Keratinocyte (primary cell): ENCODE results near the gene GOLGA8A. TPM values are rescaled to one million over a fixed set of nuclear protein-coding genes. Genes with fewer than 3 reads are reported as not detected.

Experiments used
- DNase-seq: peaks from one replicate; pipeline ENCODE4 v3.0.0-alpha.2; 2011; ENCODE audit warnings: low read depth, missing footprints, low spot score
- FAIRE-seq: peaks from 2 replicates; lab custom pipeline; 2011; peaks lifted over from hg19 to GRCh38; lab: Jason Lieb, UNC
- H2AFZ ChIP-seq: 2 replicates; pipeline ENCODE4 v1.6.0; 2012; ENCODE audit warnings: low read length, control low read depth, inconsistent platforms; ENCODE audit not compliant: control insufficient read depth
- H3K27ac ChIP-seq: 2 replicates; pipeline ENCODE4 v1.5.1; 2011; ENCODE audit warnings: low read length; ENCODE audit not compliant: control insufficient read depth, insufficient read depth
- H3K27me3 ChIP-seq: 3 replicates; pipeline ENCODE4 v1.6.0; 2011; ENCODE audit warnings: low read length; ENCODE audit not compliant: control insufficient read depth, insufficient read depth; ENCODE audit errors: extremely low read depth
- H3K36me3 ChIP-seq, 2 experiments: 2 replicates in 1 of 2; 3 replicates in 1 of 2; pipeline ENCODE4 v1.5.1; 2011; ENCODE audit warnings: low read length in 2 of 2, mild to moderate bottlenecking in 1 of 2; ENCODE audit not compliant: control insufficient read depth in 2 of 2, insufficient read depth in 2 of 2; ENCODE audit errors: extremely low read depth in 1 of 2
- H3K4me1 ChIP-seq: 3 replicates; pipeline ENCODE4 v1.5.1; 2011; ENCODE audit warnings: low read length; ENCODE audit not compliant: control insufficient read depth, insufficient read depth; ENCODE audit errors: extremely low read depth
- H3K4me2 ChIP-seq: 3 replicates; pipeline ENCODE4 v1.6.0; 2011; ENCODE audit warnings: low read depth, low read length; ENCODE audit not compliant: control insufficient read depth, insufficient read depth; ENCODE audit errors: extremely low read depth
- H3K4me3 ChIP-seq, 3 experiments: fragments of 200-600 bp in 1 of 3; sonication (generic) in 1 of 3; 2 replicates in 2 of 3; 3 replicates in 1 of 3; pipeline ENCODE4 v1.5.1; 2011 to 2016; ENCODE audit warnings: low read length in 3 of 3, mild to moderate bottlenecking in 3 of 3, control low read depth in 2 of 3, inconsistent platforms in 1 of 3, low read depth in 1 of 3, mixed read lengths in 1 of 3, mixed run types in 1 of 3, moderate library complexity in 1 of 3; ENCODE audit not compliant: control insufficient read depth in 2 of 3, insufficient read depth in 2 of 3; ENCODE audit errors: extremely low read depth in 1 of 3
- H3K79me2 ChIP-seq: 2 replicates; pipeline ENCODE4 v1.6.0; 2012; ENCODE audit warnings: low read length; ENCODE audit not compliant: control insufficient read depth, insufficient read depth
- H3K9ac ChIP-seq: 3 replicates; pipeline ENCODE4 v1.6.0; 2011; ENCODE audit warnings: low read length; ENCODE audit not compliant: control insufficient read depth, insufficient read depth; ENCODE audit errors: extremely low read depth
- H3K9me1 ChIP-seq: 3 replicates; pipeline ENCODE4 v1.6.0; 2011; ENCODE audit warnings: low read length; ENCODE audit not compliant: control insufficient read depth, insufficient read depth; ENCODE audit errors: extremely low read depth
- H3K9me3 ChIP-seq: 2 replicates; pipeline ENCODE4 v1.5.1; 2012; ENCODE audit warnings: low read depth, low read length; ENCODE audit not compliant: control insufficient read depth
- H4K20me1 ChIP-seq: 3 replicates; pipeline ENCODE4 v1.6.0; 2011; ENCODE audit warnings: low read length; ENCODE audit not compliant: control insufficient read depth, insufficient read depth; ENCODE audit errors: extremely low read depth
- EZH2 ChIP-seq: IDR thresholded peaks from one replicate; pipeline ENCODE4 v1.6.1; 2012; ENCODE audit warnings: inconsistent platforms, mild to moderate bottlenecking, low read length, moderate library complexity
- dilution Hi-C: fragments of 300-500 bp; cut with MboI; formaldehyde crosslinking; loops from one replicate; pipeline ENCODE4 v1.7.0; 2020; ENCODE audit warnings: low sequenced_read_pairs; ENCODE audit not compliant: extremely low pct_ligation_motif_present
- polyA plus RNA-seq, 5 experiments: library from polyadenylated mRNA; depleted of rRNA in 3 of 5; stranded (reverse) in 3 of 5; stranded (forward) in 1 of 5; unstranded in 1 of 5; fragments of >200 nt; gene quantifications; 1 replicate in 1 of 5; 2 replicates in 3 of 5; 3 replicates in 1 of 5; pipeline versions ENCODE4 v1.2.1 to v1.2.3, GENCODE V29; 2011 to 2012; ENCODE audit warnings: missing spikeins in 2 of 5, low read depth in 1 of 5, low replicate concordance in 1 of 5
- TF ChIP-seq, protein P1 (sequence below), 3 experiments: IDR thresholded peaks in 1 of 3; conservative IDR thresholded peaks in 1 of 3; optimal IDR thresholded peaks in 1 of 3; 2 replicates in 2 of 3; 3 replicates in 1 of 3; pipeline versions ENCODE3 to v1.5.1; 2011; ENCODE audit warnings: low read length in 3 of 3, mild to moderate bottlenecking in 3 of 3, moderate library complexity in 2 of 3, control low read depth in 1 of 3, inconsistent platforms in 1 of 3; ENCODE audit not compliant: insufficient read depth in 2 of 3; ENCODE audit errors: extremely low read depth in 1 of 3

The GOLGA8A gene
- polyA plus RNA-seq, 1 donor (not counting 4 experiments of a cell fraction or from before 2014, with no cell fraction given): 54.9 TPM

DNA sequence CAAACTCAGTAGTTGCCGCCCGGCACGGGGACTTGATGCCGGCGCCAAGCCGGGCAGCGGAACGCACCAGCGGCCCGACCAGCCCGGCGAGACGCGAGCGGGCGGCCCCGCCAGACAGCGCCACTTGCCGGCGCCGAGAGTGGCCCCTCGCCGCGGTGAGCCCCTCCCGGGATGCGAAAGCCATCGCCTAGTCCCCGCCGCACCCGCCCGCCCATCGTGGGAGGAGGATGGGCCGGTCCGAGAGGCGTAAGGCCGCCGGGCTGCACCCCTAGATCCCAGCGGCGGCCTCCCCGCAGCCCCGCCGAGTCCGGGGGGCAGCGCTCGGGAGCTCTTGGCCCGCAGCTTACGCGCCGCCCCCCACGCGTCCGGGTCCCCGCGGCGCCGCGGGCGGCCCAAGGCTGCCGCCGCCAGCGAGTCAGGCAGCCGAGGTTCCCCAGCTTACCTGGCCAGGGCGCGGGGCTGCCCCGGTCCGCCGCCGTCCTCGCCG lies 609 bp downstream of the GOLGA8A start:
- Histone ChIP-seq H3K4me1 (peaks cover 12% of the 10 kb centered on the region), H3K4me3 (peak overlapping the region; percentile 47 to 84 (median 66)), H3K9ac (peak overlapping the region; percentile 77), H3K4me2 (peak overlapping the region; percentile 90), H3K27ac (no peak overlapping the region), H3K27me3 (no peaks in the 10 kb centered on the region), H3K9me3 (no peaks in the 10 kb centered on the region), H3K79me2 (peaks cover 21% of the 10 kb centered on the region), H2AFZ (peak overlapping the region; percentile 1), H4K20me1 (no peaks in the 10 kb centered on the region), H3K36me3 (peaks cover 2 to 6% of the 10 kb centered on the region in 2 experiments), H3K9me1 (no peaks in the 10 kb centered on the region)
- dilution Hi-C loops: no loop called here
- FAIRE-seq (no peak), DNase-seq (no peak)
- TF ChIP-seq EZH2: no peak
- TF ChIP-seq, protein P1, sequence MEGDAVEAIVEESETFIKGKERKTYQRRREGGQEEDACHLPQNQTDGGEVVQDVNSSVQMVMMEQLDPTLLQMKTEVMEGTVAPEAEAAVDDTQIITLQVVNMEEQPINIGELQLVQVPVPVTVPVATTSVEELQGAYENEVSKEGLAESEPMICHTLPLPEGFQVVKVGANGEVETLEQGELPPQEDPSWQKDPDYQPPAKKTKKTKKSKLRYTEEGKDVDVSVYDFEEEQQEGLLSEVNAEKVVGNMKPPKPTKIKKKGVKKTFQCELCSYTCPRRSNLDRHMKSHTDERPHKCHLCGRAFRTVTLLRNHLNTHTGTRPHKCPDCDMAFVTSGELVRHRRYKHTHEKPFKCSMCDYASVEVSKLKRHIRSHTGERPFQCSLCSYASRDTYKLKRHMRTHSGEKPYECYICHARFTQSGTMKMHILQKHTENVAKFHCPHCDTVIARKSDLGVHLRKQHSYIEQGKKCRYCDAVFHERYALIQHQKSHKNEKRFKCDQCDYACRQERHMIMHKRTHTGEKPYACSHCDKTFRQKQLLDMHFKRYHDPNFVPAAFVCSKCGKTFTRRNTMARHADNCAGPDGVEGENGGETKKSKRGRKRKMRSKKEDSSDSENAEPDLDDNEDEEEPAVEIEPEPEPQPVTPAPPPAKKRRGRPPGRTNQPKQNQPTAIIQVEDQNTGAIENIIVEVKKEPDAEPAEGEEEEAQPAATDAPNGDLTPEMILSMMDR (optimal IDR thresholded peaks at IDR 0.05 in 1 of 3, IDR thresholded peaks at IDR 0.05 in 1 of 3, conservative IDR thresholded peaks at IDR 0.05 in 1 of 3; ENCODE audit: extremely low read depth in 1 of 3, insufficient read depth in 2 of 3, low read length in 3 of 3): peak in 1 of 3 experiments; percentile 39

DNA sequence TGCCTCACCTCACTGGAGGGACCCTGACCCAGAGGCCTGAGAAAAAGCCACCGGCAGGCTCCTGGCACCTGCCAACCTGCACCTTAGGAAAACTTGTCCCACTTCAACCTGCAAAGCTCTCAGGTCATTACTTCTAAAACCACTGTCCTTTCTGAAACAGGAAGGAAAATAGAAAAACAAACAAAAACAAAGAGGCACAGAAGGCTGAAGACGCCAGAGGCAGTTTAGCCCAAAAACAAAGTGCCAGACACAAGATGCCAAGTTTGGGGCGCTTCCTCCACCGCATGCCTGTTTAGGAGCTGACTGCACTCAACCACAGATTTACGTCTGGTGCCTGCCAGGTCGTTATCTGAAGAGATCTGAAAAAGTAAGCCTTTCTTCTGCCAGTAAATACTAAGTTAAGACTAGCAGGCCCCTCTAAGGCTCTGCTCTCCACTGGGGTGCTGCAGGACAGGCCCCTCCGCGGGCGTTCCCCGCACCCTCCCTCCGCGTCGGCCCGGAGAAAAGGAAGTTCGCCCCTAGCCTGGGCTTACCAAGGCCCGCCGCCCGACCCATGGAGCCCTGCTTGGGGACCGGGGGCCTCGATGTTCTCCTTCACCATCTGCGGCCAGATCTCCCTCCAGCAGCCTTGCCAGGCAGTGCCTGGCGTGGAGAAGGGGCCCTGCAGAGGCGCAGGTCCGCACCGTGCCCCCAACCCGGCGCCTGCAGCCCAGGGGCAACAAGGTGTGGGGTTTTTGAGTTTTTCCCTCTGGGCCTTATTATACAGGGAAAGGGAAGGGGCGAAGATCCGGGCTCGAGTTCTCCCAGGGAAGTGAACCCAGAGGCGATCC lies 1.3 kb downstream of the GOLGA8A start:
- Histone ChIP-seq H3K9ac (peak overlapping the region; percentile 77), H3K9me1 (no peaks in the 10 kb centered on the region), H2AFZ (peak overlapping the region; percentile 22), H3K36me3 (peaks cover 3 to 8% of the 10 kb centered on the region in 2 experiments), H3K4me1 (peaks cover 12% of the 10 kb centered on the region), H3K4me2 (peak overlapping the region; percentile 90), H3K4me3 (peak overlapping the region; percentile 47 to 84 (median 66)), H3K79me2 (peaks cover 25% of the 10 kb centered on the region), H4K20me1 (no peaks in the 10 kb centered on the region), H3K9me3 (no peaks in the 10 kb centered on the region), H3K27me3 (no peaks in the 10 kb centered on the region), H3K27ac (no peak overlapping the region)
- TF ChIP-seq, protein P1 (optimal IDR thresholded peaks at IDR 0.05 in 1 of 3, IDR thresholded peaks at IDR 0.05 in 1 of 3, conservative IDR thresholded peaks at IDR 0.05 in 1 of 3; ENCODE audit: extremely low read depth in 1 of 3, insufficient read depth in 2 of 3, low read length in 3 of 3): no peak
- no peak for TF ChIP-seq EZH2
- DNase-seq: no peak
- peak; percentile 69 for FAIRE-seq
- dilution Hi-C loops: no loop called here
